ENCODE data around the gene DVL1. TPM values are rescaled to one million over a fixed set of nuclear protein-coding genes. Genes with fewer than 3 reads are reported as not detected.
A peak's percentile ranks its signal among the peaks of the same experiment; 100 is the strongest.

DVL1 gene
- total and polyA plus RNA-seq, 9 of the 15 experiments (the other 6 are each of a cell fraction or from before 2014, with no cell fraction given), result 0.62 to 135 (median 24.3) TPM

DNA sequence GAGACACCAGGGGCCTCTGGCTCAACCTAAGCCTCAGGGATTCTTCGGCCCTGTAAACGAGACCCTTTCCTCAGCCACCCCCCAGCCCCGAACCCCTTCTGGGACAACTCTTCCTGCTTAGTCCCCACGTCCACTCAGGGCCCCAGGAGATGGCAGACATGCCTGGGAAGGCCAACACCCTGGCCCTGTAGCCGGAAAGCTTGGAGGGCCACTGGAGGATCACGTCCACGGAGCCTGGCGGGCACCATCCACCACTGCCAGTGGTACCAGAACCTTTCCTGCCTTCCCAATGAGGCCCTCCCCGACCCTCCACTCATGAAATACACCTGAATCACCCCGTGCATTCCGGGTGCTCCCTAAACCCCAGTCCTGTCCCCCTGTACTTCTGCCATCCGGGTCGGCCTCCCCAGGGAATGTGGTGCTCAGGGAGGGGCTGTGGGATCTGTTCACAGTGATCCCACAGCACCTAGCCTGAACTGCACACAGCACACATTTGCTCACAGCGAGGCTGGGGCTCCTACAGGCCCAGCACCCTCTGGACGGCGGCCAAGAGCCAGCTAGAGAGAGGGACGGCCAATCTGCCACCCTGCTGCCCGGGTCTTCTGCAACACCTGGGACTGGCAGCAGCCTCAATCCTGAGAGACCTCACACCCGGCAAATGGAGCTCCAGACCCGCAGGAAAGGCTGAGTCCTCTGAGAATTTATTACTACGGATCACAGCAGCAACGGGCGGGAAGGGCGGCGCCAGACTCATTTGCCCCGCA is 24.0 kb upstream of the DVL1 start:
- DNase-seq (ENCODE audit: extremely low read depth in 1 of 4, low spot score in 3 of 4) (no peak), FAIRE-seq (no peak), ATAC-seq (no peak)
- H3K4me1 ChIP-seq (replicated peaks in 1 of 2; ENCODE audit: control insufficient read depth in 2 of 2, insufficient read depth in 2 of 2, low read length in 2 of 2), result peaks cover 16 to 59% of the 10 kb centered on the region in 2 experiments
- peaks cover 6% of the 10 kb centered on the region for H3K9me1 ChIP-seq (ENCODE audit: control insufficient read depth, insufficient read depth, low read length)
- BruUV-seq (replicated peaks), result no TSS peak
- H3K4me2 ChIP-seq (ENCODE audit: insufficient read depth, low read length), result no peak overlapping the region
- no peak overlapping the region for H2AFZ ChIP-seq (ENCODE audit: low read depth, low read length)
- 93% methylated on average over 26 of the region's 26 CpGs for WGBS (ENCODE audit: insufficient coverage, low coverage, missing lambda C conversion rate)
- peak overlapping the region in 1 of 2 experiments; percentile 99; a peak in 3 of 4 replicates for H3K9ac ChIP-seq (ENCODE audit: insufficient read depth in 1 of 2, low read depth in 2 of 2, low read length in 2 of 2)
- no peak overlapping the region for H3K27ac ChIP-seq (ENCODE audit: extremely low read depth, low read depth, low read length)
- peaks cover 31% of the 10 kb centered on the region for H3K79me2 ChIP-seq (ENCODE audit: control insufficient read depth, insufficient read depth, low read length)
- intact Hi-C loops (cut with micrococcal nuclease), result loop anchor here (2.0 to 10.0 kb wide), 2 partner anchors 22 to 132 kb away; no protein-coding TSS in a partner anchor
- CTCF ChIA-PET (ENCODE audit: low intra/inter-chr PET ratio), result no interaction called here
- POLR2A ChIA-PET, result interaction anchor here (0.6 to 1.8 kb wide), 6 partner anchors 15 to 866 kb away, joined by 3 to 6 read pairs (median 4); partner anchors contain the start of gene MRPL20
- no peaks in the 10 kb centered on the region for H3K27me3 ChIP-seq (ENCODE audit: control insufficient read depth in 2 of 2, insufficient read depth in 2 of 2, low read length in 2 of 2)
- H3K9me3 ChIP-seq (replicated peaks; ENCODE audit: control insufficient read depth, insufficient read depth, low read depth, low read length), result no peaks in the 10 kb centered on the region
- peaks cover 7% of the 10 kb centered on the region; the same call in 1 of the 2 replicates for H4K20me1 ChIP-seq (replicated peaks; ENCODE audit: control insufficient read depth, insufficient read depth, low read length)
- peak overlapping the region; percentile 100 for H3K4me3 ChIP-seq
- in situ Hi-C loops (cut with MboI), result no loop called here
- peaks cover 26% of the 10 kb centered on the region for H3K36me3 ChIP-seq (ENCODE audit: control insufficient read depth, insufficient read depth, low read length)
- TF ChIP-seq, protein P1, sequence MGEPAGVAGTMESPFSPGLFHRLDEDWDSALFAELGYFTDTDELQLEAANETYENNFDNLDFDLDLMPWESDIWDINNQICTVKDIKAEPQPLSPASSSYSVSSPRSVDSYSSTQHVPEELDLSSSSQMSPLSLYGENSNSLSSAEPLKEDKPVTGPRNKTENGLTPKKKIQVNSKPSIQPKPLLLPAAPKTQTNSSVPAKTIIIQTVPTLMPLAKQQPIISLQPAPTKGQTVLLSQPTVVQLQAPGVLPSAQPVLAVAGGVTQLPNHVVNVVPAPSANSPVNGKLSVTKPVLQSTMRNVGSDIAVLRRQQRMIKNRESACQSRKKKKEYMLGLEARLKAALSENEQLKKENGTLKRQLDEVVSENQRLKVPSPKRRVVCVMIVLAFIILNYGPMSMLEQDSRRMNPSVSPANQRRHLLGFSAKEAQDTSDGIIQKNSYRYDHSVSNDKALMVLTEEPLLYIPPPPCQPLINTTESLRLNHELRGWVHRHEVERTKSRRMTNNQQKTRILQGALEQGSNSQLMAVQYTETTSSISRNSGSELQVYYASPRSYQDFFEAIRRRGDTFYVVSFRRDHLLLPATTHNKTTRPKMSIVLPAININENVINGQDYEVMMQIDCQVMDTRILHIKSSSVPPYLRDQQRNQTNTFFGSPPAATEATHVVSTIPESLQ (CRISPR knock-in tag; IDR thresholded peaks at IDR 0.05), result no peak
- peak; percentile 50 for TF ChIP-seq RBFOX2 (IDR thresholded peaks at IDR 0.05; ENCODE audit: low read depth, low read length)
